RPMI8226 (cell line): ENCODE measurements around the gene ZNF581.

ENCODE experiments used
- DNase-seq: peaks from one replicate; pipeline ENCODE4 v3.0.0-alpha.2; 2015

Gene ZNF581

DNA sequence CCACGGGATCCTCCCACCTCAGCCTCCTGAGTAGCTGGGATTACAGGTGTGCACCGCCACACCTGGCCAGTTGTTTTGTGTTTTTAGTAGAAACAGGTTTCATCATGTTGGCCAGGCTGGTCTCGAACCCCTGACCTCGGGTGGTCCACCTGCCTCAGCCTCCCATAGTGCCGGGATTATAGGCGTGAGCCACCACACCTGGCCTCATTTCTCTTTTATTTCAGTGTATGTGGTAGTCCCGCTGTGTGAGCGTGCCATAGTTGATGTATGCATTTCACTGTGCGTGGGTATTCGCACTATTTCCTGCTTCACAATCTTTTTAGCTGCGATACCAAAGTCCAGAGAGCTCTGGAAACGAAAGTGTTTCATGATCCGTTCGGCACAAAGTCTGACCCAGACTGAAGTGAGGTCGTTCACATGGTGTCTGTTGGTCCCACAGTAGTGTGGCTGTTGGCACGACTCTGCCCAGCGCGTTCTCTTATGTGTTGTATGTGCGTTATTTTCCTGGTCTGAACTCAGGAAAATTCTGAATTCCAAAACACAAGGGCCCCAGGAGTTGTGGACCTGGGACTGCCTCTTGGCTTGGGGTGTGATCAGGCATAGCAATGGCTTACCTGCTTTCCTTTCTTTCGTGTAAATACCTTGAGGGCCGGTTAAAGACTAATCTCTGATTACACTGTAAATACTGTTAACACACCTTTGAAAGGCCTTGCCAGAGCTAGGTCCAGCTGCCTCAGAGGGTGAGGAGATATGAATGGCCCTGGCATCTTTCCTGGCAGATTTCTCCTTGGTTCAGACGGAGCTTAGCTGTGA lies 40.2 kb downstream of the ZNF581 start:
- DNase-seq: no peak

DNA sequence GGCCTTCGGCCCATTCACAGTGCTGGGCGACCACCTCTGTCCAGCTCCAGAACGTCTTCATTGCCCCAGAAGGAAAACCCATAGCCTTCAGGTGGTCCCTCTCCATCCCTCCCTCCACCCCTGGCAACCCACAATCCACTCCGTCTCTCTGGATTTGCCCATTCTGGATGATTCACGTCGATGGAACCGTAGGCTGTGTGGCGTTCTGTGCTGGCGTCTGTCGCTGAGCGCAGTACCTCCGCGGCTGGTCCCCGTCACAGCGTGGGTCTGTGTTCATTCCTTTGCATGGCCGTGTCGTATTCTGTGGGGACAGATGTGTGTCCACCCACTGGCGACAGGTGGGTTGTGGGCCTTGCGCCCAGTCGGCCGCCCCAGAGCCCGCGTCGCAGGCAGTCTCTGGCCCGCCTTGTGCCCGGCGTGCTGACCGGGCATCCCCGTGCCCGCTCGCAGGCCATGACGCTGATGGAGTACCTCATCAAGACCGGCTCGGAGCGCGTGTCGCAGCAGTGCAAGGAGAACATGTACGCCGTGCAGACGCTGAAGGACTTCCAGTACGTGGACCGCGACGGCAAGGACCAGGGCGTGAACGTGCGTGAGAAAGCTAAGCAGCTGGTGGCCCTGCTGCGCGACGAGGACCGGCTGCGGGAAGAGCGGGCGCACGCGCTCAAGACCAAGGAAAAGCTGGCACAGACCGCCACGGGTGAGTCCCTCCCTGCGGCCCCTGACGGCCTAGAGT lies 41.7 kb downstream of the ZNF581 start:
- DNase-seq: no peak

DNA sequence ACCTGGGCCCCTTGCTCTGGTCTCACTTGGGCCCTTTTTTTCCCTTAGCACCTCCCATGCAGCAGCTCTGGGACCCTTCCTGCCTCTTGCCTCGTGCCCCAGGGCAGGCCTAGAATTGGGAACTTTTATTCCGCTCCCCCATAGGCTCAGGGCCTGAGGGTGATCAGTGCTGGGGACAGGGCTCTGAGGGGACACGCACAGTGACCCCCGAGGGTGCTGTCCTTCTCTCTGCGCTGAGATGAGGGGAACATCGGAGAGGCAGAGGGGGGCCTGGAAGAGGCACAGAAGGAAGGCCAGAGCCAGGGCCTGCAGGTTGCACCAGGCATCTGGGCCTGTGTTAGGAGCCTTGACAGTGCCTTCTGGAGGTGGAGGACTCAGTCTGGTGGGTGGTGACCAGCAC lies 42.3 kb downstream of the ZNF581 start:
- no peak for DNase-seq

DNA sequence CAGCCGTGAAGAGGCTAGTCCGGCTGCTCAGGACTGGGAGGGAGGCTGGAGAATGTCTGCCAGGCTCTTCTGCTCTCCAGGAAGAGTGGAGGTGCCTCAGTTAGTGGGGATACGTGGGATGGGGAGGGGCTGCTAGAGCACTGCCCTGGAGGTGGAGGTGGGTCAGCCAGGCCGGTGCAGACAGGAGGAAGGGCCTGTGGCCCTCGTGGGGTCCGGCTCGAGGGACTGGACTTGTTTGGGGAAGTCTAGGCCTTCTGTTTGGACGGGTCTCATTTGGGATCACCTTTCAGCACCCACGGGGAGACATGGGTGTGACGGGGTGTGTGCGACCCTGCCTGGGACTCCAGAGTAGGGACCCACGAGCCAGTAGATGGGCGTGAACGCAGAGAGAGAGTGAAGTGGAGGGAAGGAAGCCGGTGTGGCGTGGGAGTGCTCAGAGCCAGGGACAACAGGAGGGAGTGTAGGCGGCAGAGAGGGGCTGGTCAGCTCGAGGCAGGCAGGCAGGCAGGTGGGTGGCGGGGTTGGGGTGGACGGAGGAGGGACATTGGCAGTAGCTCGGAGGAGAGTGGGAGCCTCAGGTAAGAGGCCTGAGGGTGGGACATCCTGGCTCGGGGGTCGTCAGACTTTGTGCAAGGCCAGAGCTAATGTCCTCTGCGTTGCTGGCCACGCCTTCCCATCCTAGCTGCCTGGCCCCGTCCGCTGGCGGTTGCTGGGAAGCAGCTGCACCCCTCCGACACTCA lies 43.0 kb downstream of the ZNF581 start:
- no peak for DNase-seq

DNA sequence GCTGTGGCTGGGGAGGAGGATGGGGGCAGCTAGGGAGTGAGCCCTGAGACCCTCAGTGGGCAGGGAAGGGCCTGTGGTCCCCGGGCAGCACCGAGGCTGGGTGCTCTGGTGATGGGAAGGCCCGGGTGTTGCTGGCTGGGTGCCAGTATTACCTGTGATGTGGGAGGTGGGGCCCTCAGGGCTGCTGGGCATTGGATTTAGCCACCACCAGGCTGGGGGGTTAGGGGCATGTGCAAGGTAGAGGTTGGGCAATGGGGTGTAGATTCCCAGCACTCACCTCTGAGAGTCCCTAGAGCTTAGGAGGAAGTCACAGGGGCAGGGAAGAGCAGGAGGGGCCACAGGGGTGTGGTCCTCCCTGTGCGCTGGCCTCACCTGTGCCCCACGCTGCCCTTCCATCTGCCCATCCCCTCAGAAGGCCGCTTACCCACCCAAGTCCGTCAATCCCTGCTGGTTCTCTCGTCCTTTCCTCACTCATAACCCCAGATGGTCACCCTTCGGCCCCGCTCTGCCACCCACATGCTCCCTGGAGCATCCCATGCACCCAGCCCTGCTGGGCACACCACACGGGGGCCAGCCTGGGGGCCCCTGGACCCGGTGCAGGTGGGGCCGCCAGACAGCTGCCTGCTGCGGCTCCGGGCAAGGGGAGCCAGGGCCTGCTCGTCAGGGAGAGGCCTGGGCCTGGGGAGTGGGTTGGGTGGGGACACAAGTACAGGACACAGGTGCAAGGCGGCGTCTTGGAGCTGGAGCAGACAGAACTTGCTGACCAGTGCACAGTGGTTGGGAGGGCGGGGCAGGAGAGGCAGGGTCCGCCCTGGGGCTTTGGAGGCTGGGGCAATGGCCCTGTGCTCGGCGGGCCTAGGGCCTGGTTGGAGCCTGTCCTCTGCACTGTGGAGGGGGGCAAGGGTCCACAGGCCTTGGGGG lies 44.1 kb downstream of the ZNF581 start:
- no peak for DNase-seq

DNA sequence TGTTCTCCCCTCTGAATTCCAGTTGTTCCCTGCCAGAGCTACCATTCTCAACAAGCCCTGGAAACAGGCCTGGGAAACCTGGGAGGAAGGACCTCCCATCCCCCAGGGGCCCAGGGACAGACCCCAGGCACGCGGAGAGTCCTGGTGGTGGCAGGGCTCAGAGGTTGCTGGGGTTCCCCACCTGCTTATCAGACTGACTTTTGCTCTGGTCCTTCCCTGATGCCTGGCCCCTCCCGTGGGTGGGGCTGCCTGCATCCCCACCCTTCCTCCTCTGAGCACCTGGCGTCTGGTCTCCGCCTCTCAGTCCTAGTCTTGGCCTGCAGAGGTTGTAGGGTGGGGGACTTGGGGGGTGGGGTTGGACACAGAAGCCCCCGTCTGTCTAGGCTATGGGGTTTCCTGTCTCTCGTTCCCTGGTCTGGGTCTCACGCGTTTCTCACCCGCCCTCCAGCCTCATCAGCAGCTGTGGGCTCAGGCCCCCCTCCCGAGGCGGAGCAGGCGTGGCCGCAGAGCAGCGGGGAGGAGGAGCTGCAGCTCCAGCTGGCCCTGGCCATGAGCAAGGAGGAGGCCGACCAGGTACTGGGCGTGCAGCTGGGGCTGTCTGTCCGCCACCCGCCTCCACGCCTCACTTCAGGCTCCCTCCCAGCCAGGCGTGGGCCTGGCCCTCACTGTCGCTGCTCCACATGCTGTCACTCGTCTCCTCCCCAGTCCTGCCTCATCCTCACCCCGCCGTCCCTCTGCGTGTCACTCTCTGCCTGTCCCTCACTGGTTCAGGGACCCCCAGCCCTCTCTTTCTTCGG lies 45.2 kb downstream of the ZNF581 start:
- no peak for DNase-seq

DNA sequence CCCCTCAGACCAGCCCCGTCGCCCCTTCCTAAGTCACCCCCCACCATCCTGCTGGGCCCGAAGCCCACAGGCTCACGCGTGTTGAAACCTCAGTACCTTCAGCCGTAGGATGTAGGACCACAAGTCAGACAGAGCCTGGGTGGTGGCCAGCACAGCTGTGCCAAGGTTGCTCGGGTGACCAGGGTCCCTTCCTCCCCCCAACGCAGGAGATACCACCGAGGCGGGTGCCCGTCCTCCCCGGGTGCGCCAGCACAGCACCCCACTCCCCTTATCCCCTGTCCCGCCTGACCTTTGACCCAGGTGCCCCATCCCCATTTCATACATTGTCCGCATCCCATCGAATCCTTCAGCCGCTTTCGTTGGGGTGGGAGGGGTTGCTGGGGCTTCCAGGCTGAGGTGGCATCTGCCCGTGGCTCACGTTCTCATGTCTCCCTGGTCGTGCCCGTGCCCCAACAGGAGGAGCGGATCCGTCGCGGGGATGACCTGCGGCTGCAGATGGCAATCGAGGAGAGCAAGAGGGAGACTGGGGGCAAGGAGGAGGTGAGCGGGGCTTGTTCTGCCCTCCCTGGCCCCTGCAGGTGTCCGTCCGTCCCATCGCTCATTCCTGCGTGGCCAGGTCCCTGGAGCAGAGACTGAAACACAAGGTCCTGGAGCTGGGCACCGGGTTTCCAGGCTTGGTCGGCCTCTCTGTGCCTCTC lies 46.1 kb downstream of the ZNF581 start:
- no peak for DNase-seq

DNA sequence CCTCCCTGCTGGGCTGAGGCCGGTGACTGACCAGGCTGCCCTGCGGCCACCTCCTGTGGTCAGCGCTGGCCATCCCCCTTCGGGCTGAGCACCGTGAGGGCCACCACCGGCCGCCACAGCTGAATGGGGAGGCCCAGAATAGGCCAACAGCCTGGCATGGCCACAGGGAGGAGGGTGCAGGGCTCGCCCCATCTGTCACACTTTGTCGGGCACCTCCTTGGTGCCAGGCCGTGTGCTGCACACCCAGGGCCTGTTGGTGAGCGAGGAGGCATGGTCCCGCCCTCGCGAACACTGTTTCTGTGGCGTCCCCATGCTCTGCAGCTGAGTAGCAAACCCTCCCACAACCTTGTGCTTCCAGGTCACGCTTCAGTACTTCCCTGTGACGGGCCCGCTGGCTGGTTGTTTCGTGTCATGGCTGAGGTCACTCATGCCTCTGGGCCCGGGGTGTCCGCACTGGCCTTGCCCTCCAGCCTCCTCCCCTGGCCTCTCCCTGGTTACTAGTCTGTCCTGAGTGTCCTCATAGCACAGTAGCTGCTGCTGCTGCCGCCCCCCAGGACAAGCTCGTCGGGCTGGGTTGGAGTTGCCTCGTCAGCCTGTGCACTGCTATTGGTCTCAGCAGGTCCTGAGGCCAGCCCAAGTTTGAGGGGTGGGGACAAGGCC lies 46.8 kb downstream of the ZNF581 start:
- no peak for DNase-seq

DNA sequence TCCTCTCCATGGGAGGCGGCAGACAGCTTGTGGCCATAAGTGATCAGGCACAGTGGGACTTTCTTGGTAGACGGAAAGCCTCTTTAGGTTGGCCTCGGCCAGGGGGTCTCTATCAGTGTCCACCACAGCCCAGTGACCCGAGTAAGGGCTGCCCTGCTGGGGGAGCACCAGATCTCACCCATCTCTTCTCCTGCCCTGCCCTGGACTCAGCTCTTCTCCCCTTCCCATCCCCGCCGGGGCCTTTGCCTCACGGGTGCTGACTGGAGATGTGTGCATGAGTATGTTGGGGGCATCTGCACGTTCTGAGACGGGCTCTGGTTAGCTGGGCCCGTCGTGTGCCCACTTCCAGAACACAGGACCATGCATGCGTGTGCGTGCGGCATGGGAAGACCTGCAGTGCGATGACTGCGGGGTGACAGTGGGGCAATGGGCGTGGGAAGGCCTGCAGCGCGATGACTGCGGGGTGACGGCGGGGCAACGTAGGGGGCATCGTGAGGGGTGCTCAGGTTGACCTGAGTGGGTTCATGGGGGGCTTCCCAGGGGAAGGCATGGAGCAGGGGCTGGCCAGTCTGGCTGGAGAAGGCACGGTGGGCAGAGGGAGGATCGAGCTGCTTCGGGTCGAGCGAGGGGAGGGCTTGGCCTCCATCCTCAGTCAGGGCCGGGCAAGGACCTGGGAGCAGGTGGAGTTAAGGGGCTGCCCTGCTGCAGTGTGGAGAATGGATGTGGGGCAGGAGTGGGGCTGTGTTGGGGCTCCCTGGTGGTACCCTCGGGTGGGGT lies 47.5 kb downstream of the ZNF581 start:
- DNase-seq: no peak

DNA sequence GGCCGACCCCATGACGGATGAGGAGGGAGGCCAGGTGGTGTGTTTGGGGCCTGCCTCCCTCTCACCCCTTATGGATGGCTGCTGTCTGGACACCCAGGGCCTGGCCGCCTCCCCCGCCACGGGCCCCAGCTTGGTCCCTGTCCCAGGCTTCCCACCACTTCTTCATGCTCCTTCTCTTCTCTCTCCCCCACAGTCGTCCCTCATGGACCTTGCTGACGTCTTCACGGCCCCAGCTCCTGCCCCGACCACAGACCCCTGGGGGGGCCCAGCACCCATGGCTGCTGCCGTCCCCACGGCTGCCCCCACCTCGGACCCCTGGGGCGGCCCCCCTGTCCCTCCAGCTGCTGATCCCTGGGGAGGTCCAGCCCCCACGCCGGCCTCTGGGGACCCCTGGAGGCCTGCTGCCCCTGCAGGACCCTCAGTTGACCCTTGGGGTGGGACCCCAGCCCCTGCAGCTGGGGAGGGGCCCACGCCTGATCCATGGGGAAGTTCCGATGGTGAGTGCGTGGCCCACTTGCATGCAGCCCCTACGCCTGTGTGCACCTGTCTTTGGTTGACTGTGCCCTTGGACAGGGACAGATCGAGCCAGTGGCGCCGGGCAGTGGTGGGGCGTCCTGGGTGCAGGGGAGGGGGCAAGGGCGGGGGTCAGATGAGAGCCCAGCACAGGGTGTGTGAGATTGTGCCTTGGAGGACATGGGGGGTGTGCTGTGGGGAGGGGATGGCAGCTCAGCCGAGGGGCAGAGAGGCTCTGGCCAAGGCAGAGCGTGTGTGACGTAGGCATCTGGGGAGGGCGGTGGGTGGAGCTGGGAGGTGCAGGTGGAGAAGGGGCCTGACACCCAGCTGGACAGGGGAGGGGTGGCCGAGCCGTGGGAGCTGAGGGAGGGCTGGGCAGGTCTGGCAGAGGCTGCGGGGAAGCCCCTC lies 48.4 kb downstream of the ZNF581 start:
- DNase-seq: no peak

DNA sequence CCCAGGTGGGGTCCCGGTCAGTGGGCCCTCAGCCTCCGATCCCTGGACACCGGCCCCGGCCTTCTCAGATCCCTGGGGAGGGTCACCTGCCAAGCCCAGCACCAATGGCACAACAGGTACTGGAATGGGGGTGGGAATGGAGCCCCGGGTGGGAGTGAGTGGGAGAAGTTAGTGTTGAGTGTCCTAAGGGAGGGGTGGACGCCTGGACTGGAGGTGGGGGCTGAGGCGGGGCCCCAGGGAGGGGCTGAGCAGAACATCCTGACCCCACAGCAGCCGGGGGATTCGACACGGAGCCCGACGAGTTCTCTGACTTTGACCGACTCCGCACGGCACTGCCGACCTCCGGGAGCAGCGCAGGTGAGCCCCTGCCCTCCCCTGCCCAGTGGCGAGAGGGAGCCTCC lies 49.2 kb downstream of the ZNF581 start:
- no peak for DNase-seq

DNA sequence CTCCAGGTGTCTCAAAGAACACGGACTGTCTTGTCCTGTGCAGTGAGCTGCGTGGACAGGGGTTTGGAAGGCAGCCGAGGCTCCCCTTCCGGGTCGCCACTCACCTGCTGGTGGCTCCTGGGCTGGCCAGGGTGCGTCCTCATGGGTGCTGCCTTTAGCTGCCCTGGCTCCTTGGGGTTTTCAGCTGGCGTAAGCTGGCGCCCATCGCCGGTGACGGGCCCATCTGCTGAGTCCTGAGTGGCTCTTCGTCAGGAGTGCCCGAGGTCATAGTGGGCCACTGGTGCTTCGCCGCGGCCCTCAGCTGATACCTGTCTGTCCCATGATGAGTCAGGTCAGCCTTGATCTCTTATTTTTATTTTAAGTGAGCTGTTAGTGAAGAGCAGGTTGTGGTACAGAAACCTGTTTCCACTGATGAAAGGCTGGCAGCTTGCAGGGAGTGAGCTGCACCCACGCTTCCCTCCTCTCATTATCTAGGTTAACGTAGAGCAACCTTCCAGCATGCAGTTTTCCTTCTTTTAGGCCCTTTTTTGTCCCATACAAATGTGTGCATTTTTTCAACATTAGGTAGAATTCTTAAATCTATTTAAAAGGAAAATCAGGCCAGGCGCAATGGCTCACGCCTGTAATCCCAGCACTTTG lies 50.0 kb downstream of the ZNF581 start:
- no peak for DNase-seq

DNA sequence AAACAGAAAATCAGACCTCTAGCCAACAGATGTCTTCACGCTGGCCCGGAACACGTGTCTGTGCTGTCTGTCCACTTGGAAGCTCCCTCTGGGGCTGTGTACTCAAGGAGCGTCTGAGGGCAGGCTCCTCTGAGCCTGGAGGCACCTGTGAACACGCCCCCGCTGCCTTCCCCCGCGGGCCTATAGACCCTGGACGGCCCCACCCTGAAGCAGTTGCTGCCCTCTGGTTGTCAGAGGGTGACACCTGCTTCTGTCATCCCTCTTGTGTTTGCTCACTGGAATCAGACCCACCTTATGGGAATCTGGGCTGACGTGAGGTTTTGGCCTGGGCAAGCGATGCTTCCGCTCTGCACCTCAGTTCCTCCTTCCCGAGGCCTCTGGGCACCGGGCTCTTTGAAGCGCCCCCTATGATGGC lies 50.8 kb downstream of the ZNF581 start:
- no peak for DNase-seq

DNA sequence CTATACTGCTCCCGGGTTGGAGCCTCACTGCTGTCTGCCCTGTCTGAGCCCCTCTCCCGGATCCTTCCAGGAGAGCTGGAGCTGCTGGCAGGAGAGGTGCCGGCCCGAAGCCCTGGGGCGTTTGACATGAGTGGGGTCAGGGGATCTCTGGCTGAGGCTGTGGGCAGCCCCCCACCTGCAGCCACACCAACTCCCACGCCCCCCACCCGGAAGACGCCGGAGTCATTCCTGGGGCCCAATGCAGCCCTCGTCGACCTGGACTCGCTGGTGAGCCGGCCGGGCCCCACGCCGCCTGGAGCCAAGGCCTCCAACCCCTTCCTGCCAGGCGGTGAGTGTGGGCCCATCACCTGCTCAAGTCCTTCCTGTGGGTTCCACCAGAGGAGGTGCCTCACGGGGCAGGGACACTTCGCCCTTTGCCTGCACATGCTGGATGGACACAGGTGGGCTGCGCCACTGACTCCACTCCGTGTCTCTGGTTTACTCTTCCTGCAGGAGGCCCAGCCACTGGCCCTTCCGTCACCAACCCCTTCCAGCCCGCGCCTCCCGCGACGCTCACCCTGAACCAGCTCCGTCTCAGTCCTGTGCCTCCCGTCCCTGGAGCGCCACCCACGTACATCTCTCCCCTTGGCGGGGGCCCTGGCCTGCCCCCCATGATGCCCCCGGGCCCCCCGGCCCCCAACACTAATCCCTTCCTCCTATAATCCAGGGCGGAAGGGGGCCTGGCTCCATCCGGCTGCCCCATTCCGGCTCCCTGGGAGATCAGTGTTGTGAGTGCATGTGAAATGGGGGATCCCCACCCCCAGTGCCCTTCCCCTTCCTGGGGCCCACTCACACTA lies 51.4 kb downstream of the ZNF581 start:
- DNase-seq: no peak
